Left renal pelvis (tissue), 4 donors: Measurements from ENCODE around the gene TBC1D21. TPM values are rescaled to one million over a fixed set of nuclear protein-coding genes. Genes with fewer than 3 reads are reported as not detected.

Experiments
- DNase-seq, 4 donors: peaks; one replicate each; pipeline ENCODE4 v3.0.0-alpha.2; 2013; ENCODE audit warnings: low read depth in 4 of 4, low spot score in 3 of 4
- polyA plus RNA-seq, 4 donors: library from polyadenylated mRNA; unstranded; fragments of 120-200 nt; gene quantifications; one replicate each; pipeline ENCODE4 v1.2.1, GENCODE V29; 2013; ENCODE audit not compliant: insufficient read length in 4 of 4

Gene TBC1D21
- polyA plus RNA-seq, 4 donors: not detected

- no peak for DNase-seq
Observed at GRCh38 chr15:73905225-73905827, 32.0 kb downstream of the TBC1D21 start.

DNA sequence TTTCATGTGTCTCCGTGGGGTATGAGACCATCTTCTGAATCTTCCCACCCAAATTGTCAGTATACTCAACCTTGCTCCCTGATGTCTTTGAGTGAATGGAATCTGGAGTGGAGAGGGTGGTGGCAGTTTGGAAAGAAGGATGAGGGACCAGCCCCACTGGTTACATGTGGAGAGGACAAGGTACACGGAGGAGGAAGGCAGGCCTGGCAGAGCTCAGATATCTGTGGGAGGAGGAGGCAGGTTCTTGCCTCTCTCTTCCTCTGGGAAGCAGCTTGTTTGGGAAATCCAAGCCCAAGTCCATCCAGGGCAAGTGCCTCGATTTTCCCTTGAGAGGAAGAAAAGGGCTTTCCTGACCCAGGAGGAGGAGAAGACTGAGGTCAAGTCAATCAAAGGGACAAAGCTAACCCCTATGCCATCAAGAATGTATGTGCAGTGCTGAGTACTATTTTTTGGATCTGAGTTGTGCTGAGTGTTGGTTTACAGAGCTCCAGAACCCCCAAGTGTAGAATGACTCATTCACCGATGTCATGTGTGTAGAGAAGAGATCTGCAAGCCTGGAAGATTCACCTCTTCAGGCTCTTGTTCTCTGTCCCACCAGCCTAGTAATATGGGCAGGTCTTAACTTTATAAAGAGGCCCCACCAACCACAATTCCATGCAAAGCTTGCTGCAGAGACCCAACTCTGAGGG is 33.1 kb downstream of the TBC1D21 start:
- DNase-seq: no peak

- no peak for DNase-seq
Observed at GRCh38 chr15:73907035-73907408, 33.7 kb downstream of the TBC1D21 start.

DNA sequence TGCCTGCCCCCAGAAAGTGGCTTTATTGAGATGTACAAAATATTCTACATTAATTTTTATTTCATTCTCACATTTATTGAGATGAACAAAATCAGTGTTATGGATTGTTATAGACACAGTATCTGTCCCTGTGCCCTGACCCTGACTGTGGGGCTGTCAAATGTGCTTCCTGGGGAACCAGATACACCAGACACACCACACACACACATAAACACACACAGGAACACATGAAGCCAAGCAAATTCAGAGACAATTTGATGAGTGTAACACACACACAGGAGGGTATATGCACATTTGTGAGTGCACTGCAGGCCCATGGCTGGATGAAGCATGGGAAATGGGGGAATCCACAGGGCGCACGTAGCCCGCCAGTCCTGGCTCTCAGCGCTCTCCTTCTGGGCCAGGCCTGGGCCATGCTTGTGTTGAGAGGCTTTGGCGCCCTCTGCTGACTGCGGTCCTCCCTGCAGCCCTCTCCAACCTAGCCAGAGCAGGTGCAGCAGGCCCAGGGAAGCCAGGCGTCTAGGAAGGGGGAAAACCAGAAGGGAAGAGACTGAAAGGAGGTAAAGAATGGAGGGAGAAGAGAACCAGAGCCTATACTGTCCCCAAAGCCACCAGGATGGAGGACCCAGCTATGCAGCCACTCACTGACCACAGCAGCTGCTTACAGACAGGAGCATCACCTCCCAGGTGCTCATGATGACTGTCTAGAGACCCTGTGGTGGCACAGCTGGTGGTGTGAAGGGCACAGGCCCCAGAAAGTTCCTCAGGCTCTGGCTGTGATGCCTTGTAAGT is 34.9 kb downstream of the TBC1D21 start:
- DNase-seq: no peak

DNA sequence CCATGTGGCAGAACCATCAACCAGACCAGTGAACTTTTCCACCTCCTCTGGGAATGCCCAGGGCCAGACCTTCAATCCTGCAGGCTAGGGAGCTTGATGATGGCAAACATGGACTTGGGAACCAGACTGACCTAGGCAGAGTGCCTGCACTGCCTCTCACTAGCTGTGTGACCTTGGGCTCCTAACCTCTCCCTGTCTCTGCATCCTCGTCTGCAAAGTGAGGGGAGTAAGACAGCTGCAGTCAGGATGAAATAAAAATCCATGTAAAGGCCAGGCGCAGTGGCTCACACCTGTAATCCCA is 35.4 kb downstream of the TBC1D21 start:
- DNase-seq: no peak

DNA sequence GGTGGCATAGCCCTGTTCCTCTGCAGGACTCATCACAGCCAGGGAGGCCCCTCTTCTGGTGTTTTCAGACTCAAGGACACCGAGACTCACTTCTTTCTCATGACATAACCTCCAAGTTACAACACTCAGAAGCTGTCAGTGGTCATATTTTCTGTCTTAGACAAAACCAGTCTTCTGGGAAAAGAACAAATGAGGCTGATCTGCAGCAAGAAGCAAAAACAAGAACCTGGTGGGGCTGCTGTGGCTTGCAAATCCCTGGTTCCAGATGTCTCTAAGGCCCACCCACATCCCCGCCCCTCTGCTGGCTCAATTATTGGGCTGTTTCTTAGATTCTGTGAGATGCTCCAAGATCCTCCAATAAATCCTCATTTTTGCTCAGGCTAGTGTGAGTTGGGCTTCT is 36.3 kb downstream of the TBC1D21 start:
- DNase-seq: no peak

DNA sequence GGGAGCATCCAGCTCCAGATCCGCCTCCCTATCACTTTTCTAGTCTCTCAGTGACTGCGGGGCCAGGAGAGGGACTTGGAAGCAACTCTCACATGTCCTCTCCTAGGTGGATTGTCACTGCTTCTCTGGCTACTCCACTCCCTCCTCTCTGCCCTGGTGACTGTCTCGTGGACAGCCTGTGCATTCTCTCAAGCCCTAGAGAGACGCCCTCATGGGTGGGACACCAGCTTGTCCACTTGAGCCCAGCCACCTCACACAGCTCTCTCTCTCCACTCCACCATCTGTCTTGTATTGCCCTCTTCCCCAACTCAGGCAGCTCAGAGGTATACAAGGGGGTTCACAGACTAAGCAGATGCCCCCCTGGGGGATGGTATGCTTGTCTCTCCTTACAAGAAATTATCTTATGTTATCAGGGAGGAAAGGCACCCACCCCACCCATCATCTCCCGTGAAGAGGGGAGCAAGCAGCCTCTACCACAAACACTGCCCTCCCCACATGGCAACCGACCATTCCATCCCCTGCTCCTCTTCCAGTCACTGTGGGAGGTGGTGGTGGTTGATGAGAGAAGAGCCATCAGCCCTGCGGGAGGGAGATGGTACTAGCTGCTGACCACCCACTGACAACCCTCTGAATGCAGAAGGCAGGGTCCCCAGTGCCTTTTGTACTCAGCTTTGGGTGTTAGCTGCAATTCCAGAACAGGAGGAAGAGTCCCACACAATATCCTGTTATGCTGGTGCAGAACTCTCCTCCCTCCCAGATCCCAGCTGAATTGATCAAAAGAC is 37.3 kb downstream of the TBC1D21 start:
- no peak for DNase-seq

DNA sequence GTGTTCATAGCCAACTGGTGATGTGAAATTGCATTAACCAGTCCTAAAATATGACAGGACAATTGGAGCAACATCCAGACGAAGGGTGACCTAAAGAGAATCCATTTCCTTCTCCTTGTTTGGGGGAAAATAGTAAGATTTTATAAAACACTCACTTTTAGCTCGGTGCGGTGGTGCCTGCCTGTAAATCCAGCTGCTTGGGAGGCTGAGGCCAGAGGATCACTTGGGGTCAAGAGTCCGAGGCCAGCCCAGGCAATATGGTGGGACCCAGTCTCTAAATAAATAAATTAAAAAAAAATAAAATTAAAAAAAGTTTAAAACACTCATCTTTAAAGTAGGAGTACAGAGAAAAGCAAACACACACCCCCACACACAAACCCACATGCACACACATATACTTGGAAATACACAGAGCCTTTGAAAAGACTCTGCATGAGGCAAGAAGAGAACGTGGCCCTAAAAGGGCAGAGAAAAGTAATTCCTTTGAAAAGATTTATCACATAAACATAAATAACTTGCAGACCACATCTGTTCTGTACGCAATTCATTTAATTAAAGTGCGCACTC is 38.7 kb downstream of the TBC1D21 start:
- DNase-seq: no peak

GRCh38 chr15:73914145-73914544 is 40.8 kb downstream of the TBC1D21 start:
- DNase-seq: no peak

DNA sequence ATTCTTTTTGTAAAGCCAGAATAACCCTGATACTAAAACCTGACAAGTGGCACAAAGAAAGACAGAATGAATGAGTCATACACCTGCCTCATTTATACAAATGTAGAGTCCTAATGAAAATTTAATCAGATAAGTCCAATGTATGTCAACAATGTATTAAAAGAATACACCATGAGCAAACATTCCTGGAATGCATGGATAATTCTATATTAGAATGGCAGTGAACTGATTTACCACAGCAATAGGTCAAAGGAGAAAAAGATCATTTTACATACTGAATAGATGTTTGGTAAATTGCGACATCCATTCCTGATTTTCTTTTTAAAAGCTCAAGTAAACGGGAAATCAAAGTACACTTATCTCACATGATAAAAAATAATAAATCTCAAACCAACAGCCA is 41.7 kb downstream of the TBC1D21 start:
- no peak for DNase-seq

DNA sequence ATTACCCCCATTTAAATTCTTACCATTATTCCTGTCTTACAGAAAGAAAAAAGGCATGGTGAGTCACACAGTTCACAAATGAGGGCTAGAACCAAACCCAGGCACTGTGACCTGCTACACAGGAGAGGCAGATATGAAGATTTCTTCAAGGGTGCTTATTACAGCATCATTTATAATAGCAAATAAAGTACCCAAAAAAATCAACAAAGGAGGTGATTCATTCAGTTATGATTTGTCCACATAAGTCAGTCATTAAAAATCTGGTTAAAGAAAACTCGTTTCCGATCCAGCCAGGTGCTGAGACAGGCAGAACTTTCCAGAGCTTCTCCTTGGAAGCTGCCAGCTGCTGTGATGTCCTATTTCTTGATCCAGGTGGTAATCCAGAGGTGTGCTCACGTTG is 45.4 kb downstream of the TBC1D21 start:
- no peak for DNase-seq

DNA sequence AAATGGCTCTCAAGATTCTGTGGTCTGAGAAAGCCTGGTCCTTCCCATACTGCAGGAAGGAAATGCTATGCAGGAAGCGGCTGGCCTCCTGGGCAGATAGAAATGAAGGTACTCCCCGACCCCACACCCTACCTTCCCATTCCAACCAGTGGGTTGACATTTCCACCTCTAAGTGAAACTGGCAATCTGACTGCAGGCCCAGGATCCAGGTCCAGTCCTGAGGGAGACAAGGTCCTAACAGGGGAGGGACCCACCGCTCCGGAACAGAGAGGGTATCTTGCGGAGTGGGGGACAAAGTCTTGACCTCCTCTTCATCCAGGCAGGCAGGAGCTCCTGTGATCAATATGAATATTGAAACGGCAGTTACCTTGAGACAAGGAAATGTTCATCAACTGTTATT is 46.3 kb downstream of the TBC1D21 start:
- DNase-seq: no peak

DNA sequence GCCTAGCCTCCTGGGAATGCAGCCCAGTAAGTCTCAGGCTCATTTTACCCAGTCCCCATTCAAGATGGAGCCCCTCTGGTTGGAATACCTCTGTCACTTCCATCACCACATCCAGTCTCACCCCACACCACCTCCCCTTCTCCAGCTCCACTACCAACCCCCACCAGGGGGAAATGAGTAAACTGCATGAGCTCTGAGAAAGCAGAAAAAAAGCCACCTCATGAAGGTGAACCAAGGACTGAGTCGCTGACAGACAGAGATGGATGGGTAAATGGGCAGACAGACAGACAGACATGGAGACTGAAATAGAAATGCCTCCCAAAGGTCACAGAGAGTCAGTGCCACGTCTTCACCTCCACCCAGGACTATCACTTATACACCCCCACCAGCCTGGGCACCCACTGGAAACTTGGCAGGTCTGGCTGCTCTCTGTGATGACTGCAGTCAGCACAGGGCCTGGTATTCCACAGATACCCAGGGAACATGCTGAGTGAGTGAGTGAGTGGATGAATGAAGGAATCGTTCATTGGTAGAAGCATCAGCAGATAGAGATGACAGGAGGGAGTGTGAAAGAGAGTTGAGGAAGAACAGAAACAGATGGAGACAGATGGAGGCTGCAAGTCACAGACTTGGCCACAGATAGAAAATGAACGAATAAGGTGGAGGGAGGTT is 48.0 kb downstream of the TBC1D21 start:
- no peak for DNase-seq

GRCh38 chr15:73922186-73923151 is 49.1 kb downstream of the TBC1D21 start:
- peak in 1 of 4 donors; percentile 58 for DNase-seq

DNA sequence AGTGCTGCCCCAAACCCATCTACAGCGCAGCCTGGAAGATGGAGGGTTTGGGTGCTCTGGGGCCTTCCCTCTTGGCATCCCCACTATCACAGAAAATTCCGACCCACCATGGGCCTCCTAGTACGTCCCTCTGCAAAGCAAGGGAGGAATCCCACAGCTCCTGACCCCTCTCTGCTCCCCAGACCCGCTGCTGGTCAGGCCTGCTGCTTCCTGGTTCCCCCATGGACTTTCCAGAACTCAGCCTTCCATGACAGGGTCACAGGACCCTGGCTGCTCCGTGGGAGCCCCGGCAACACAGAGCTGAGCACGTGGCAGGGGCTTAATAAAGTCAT is 49.8 kb downstream of the TBC1D21 start:
- no peak for DNase-seq

DNA sequence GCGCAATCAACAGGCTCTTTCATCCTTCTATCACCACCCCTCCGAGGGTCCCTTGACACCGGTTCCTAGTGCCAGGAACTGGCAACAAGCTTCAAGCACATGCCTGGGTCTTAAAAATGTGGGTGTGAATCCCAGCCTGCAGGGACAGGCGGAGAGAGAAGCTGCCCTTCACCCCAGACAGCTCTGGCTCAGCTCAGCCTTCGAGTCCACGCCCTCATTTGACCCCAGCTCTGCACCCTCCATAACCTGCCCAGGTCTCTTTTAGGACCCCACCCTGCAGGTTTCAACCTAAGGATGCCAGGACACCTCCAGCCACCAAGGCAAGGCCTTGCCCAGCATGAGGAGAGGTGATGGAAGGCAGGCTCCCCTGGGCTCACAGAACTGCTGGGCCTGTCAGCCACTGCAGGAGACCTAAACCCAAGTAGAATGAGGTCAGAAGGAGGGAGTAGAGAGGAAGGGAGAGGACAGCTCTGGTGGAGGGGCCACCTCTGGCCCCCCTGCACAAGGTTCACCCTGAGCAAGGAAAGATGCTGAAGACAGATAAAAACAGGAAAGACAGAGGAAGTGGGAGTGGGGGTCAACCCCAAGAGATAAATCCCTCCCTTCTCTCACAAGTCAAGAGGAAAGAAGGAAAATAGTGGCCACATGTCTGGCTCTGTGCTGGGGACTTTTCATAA is 50.3 kb downstream of the TBC1D21 start:
- no peak for DNase-seq

DNA sequence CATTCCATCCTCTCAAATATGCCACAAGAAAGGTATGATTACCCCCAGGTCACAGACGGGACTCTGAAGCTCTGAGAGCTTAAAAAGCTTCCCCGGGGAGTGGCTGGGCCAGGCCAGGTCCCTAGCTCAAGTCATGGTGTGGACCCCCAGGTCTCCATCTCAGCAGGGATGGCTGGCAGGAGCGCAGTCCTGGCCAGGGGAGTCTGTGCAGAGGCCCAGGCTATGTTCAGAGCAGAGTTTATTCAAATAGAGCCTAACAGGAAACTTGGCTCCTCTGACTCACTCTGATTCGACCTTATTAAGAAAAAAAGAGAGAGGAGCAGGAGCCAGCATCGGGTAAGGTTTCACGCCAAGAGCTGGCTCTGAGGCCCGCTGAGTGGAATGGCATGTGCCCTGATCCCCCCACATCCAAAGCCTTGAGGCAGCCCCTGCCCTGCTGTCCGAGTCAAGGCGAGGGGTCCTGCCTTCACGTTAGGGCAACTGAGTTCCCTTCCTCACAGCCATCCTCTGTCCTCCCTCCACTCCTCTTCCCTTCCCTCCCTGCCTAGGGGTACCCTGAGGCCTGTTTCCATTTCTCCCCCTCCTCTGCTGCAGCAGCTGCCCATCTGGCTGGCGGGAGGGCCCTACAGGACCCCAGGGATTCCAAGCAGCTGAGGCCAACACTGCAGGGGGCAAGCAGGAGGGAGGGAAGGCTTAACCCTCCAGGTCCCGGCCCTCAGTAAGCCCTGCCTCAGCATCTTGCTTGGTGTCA is 51.0 kb downstream of the TBC1D21 start:
- DNase-seq: no peak

DNA sequence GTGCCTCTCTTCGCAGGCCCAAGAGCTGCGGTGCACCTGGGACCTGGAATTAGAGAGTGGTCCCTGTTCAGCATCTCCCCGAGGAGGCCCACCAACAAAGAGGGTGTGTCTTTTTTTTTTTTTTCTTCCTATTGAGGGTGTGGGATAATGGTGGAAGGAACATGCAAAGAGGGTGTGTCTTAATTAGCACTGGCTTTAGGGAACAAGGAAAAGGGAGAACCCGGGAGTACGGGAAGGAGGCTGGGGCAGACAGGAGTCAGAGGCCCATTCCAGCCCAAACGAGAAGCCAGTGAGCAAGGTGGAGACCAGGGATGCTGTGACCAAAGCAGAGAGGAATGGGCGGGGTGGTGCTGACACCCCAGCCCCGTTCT is 52.5 kb downstream of the TBC1D21 start:
- DNase-seq: no peak
